Choroid plexus epithelial cell (primary cell): ENCODE data around the gene ZNF768.

ENCODE experiments used
- DNase-seq: peaks from one replicate; pipeline ENCODE4 v3.0.0-alpha.2; 2010; ENCODE audit warnings: low read depth
- H3K4me3 ChIP-seq: 2 replicates; pipeline ENCODE4 v1.5.1; 2011; ENCODE audit warnings: low read depth, mild to moderate bottlenecking, control low read depth, low read length, moderate library complexity
- TF ChIP-seq, protein P1 (sequence below): conservative IDR thresholded peaks from 2 replicates; pipeline ENCODE4 v1.5.1; 2011; ENCODE audit warnings: low read depth, mild to moderate bottlenecking, control low read depth, inconsistent platforms, low read length, moderate library complexity

The ZNF768 gene

GRCh38 chr16:30511509-30511908, 14.9 kb downstream of the ZNF768 start:
- no peak overlapping the region for H3K4me3 ChIP-seq
- TF ChIP-seq, protein P1, sequence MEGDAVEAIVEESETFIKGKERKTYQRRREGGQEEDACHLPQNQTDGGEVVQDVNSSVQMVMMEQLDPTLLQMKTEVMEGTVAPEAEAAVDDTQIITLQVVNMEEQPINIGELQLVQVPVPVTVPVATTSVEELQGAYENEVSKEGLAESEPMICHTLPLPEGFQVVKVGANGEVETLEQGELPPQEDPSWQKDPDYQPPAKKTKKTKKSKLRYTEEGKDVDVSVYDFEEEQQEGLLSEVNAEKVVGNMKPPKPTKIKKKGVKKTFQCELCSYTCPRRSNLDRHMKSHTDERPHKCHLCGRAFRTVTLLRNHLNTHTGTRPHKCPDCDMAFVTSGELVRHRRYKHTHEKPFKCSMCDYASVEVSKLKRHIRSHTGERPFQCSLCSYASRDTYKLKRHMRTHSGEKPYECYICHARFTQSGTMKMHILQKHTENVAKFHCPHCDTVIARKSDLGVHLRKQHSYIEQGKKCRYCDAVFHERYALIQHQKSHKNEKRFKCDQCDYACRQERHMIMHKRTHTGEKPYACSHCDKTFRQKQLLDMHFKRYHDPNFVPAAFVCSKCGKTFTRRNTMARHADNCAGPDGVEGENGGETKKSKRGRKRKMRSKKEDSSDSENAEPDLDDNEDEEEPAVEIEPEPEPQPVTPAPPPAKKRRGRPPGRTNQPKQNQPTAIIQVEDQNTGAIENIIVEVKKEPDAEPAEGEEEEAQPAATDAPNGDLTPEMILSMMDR, result no peak
- no peak for DNase-seq

- TF ChIP-seq, protein P1, result no peak
- no peak for DNase-seq
- H3K4me3 ChIP-seq, result no peak overlapping the region
These were observed 15.9 kb downstream of the ZNF768 start for GRCh38 chr16:30510376-30510938.

DNA sequence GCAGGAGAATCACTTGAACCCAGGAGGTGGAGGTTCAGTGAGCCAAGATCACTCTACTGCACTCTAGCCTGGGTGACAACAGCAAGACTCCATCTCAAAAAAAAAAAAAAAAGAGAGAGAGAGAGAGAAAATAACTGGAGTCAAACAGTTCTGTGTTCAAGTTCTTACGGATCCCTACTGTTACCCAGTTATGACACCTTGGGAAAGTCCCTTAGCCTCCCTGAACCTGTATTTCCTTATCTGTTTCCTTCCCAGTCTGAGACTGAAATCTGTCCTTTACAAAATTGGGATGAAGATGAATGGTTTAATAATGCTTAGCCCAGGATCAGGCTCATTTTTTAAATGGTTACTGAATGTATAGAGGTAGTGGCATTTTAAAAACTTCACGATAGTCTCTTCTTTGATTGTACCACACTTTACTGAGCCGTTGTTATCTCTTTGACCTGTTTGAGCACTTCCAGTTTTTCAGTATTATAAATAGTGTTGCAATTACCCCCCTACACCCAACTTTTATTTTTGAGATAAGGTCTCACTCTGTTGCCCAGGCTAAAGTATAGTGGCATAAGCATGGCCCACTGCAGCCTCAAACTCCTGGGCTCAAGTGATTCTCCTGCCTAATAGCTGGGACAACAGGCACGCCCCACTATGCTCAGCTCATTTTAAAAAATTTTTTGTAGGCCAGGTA, 17.1 kb downstream of the ZNF768 start:
- TF ChIP-seq, protein P1, result no peak

DNA sequence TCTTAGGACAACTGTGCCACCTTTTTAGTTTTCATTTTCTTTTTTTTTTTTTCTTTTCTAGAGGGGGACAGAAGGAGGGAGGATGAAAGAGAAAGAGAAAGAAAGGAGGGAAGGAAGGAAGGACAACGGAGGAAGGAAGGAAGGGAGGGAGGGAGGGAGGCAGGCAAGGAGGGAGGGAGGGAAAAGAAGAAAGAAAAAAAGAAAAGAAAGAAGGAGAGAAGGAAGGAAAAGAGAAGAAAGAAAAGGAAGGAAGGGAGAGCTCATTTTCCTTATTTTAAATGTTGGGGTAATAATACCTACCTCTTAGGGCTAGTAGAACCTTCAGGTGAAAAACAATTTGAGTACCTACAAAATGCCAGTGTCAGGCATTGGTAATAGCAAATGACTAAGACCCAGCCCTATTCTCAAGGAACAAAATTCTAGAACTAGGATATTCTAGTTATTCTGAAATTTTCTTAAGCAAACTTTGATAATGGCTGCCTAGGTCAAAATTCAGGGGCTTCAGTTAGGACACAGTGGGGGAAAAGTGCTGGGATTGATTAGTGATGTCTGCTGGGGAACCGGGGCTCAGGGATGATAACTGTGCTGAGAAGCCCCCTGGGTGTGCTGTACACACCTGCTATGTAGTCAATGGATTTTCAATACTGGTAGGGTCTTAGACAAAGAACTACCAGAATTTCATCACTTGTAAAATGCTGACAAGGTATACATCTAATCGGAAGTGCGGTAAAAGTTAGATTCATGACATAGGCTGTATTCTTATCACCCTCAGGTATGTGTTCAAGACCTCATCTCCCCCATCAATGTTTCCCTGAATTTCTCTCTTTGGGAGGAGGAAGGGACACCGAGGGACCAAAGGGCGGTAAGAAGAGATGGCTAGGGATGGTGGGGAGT, 22.7 kb downstream of the ZNF768 start:
- TF ChIP-seq, protein P1, result no peak

More for the DNA sequence above, 17.1 kb downstream of the ZNF768 start:
- no peak for DNase-seq
- H3K4me3 ChIP-seq, result no peak overlapping the region

GRCh38 chr16:30499284-30499683, 27.1 kb downstream of the ZNF768 start:
- TF ChIP-seq, protein P1, result no peak
- H3K4me3 ChIP-seq, result no peak overlapping the region
- DNase-seq, result no peak

More for the DNA sequence above, 22.7 kb downstream of the ZNF768 start:
- no peak for DNase-seq
- no peak overlapping the region for H3K4me3 ChIP-seq

- H3K4me3 ChIP-seq, result no peak overlapping the region
- TF ChIP-seq, protein P1, result no peak
- no peak for DNase-seq
These were observed 31.7 kb downstream of the ZNF768 start for GRCh38 chr16:30494709-30495108.
